Measurements from ENCODE around the gene PRKAR1A. TPM values are rescaled to one million over a fixed set of nuclear protein-coding genes. Genes with fewer than 3 reads are reported as not detected.
A peak's percentile ranks its signal among the peaks of the same experiment; 100 is the strongest.

Gene PRKAR1A
- total RNA-seq, 2 experiments from 2014 or later = 165 to 167 TPM

GRCh38 chr17:68527314-68527713, 15.1 kb downstream of the PRKAR1A start:
- ATAC-seq (no peak), DNase-seq (no peak)
- CTCF ChIA-PET = no interaction called here
- POLR2A ChIA-PET = no interaction called here
- no peaks in the 10 kb centered on the region for H3K27me3 Mint-ChIP-seq
- no peak overlapping the region for H3K27ac Mint-ChIP-seq
- intact Hi-C loops (cut with DNase I, micrococcal nuclease) = no loop called here
- H3K4me3 Mint-ChIP-seq = no peak overlapping the region
- H3K36me3 Mint-ChIP-seq (ENCODE audit: low read depth) = peaks cover 72% of the 10 kb centered on the region
- H3K9me3 Mint-ChIP-seq (ENCODE audit: low read depth) = no peaks in the 10 kb centered on the region
- H3K4me1 Mint-ChIP-seq = peaks cover 4% of the 10 kb centered on the region

- ATAC-seq (no peak), DNase-seq (no peak)
- H3K4me3 Mint-ChIP-seq = no peak overlapping the region
- ChIA-PET CTCF (no interaction called here), POLR2A (no interaction called here)
- no peaks in the 10 kb centered on the region for H3K9me3 Mint-ChIP-seq (ENCODE audit: low read depth)
- H3K36me3 Mint-ChIP-seq (ENCODE audit: low read depth) = peaks cover 64% of the 10 kb centered on the region
- peaks cover 9% of the 10 kb centered on the region for H3K4me1 Mint-ChIP-seq
- no peaks in the 10 kb centered on the region for H3K27me3 Mint-ChIP-seq
- intact Hi-C loops (cut with DNase I, micrococcal nuclease) = loop anchor here in 1 of 2 experiments (10.0 kb wide), 1 partner anchor 704 kb away; no protein-coding TSS in a partner anchor
- no peak overlapping the region for H3K27ac Mint-ChIP-seq
Measured at GRCh38 chr17:68531252-68531651, 19.0 kb downstream of the PRKAR1A start.

- Mint-ChIP-seq H3K27ac (no peak overlapping the region), H3K4me1 (peaks cover 9% of the 10 kb centered on the region), H3K27me3 (no peaks in the 10 kb centered on the region), H3K36me3 (ENCODE audit: low read depth) (peaks cover 52% of the 10 kb centered on the region), H3K9me3 (ENCODE audit: low read depth) (no peaks in the 10 kb centered on the region), H3K4me3 (no peak overlapping the region)
- ATAC-seq (no peak), DNase-seq (no peak)
- intact Hi-C loops (cut with DNase I, micrococcal nuclease) = loop anchor here in 1 of 2 experiments (10.0 kb wide), 1 partner anchor 702 kb away; no protein-coding TSS in a partner anchor
- CTCF ChIA-PET = interaction anchor here (0.8 to 1.4 kb wide), 4 partner anchors 8 to 325 kb away, joined by 3 read pairs; no protein-coding TSS in a partner anchor
- POLR2A ChIA-PET = no interaction called here
Measured at GRCh38 chr17:68532826-68533225, 20.6 kb downstream of the PRKAR1A start.

GRCh38 chr17:68533887-68534694, 21.9 kb downstream of the PRKAR1A start:
- no peak for DNase-seq
- H3K4me3 Mint-ChIP-seq = no peak overlapping the region
- H3K9me3 Mint-ChIP-seq (ENCODE audit: low read depth) = no peaks in the 10 kb centered on the region
- intact Hi-C loops (cut with DNase I, micrococcal nuclease) = loop anchor here (1.0 to 10.0 kb wide), 3 partner anchors 81 to 701 kb away; no protein-coding TSS in a partner anchor
- no peaks in the 10 kb centered on the region for H3K27me3 Mint-ChIP-seq
- CTCF ChIA-PET = interaction anchor here (0.6 to 1.4 kb wide), 16 partner anchors 9 to 713 kb away, joined by 3 to 5 read pairs (median 3); no protein-coding TSS in a partner anchor
- H3K27ac Mint-ChIP-seq = peak overlapping the region; percentile 20
- peaks cover 44% of the 10 kb centered on the region for H3K36me3 Mint-ChIP-seq (ENCODE audit: low read depth)
- peaks cover 9% of the 10 kb centered on the region for H3K4me1 Mint-ChIP-seq
- ATAC-seq = peak; percentile 69
- POLR2A ChIA-PET = interaction anchor here (0.6 kb wide), 1 partner anchor 384 kb away, joined by 4 read pairs; no protein-coding TSS in a partner anchor

GRCh38 chr17:68534695-68535088, 22.5 kb downstream of the PRKAR1A start:
- Mint-ChIP-seq H3K4me3 (no peak overlapping the region), H3K4me1 (peaks cover 9% of the 10 kb centered on the region), H3K27me3 (no peaks in the 10 kb centered on the region), H3K36me3 (ENCODE audit: low read depth) (peaks cover 39% of the 10 kb centered on the region), H3K9me3 (ENCODE audit: low read depth) (no peaks in the 10 kb centered on the region), H3K27ac (no peak overlapping the region)
- ChIA-PET CTCF (interaction anchor here (0.6 to 1.4 kb wide), 3 partner anchors 47 to 529 kb away, joined by 3 to 5 read pairs (median 4); no protein-coding TSS in a partner anchor), POLR2A (no interaction called here)
- ATAC-seq (no peak), DNase-seq (no peak)
- intact Hi-C loops (cut with DNase I, micrococcal nuclease) = loop anchor here (1.0 to 10.0 kb wide), 3 partner anchors 80 to 700 kb away; no protein-coding TSS in a partner anchor

GRCh38 chr17:68535922-68536321, 23.7 kb downstream of the PRKAR1A start:
- no peak for DNase-seq
- no peaks in the 10 kb centered on the region for H3K9me3 Mint-ChIP-seq (ENCODE audit: low read depth)
- H3K27me3 Mint-ChIP-seq = no peaks in the 10 kb centered on the region
- ChIA-PET POLR2A (no interaction called here), CTCF (interaction anchor here (0.6 to 0.7 kb wide), 2 partner anchors 184 to 223 kb away, joined by 3 to 4 read pairs; no protein-coding TSS in a partner anchor)
- peaks cover 27% of the 10 kb centered on the region for H3K36me3 Mint-ChIP-seq (ENCODE audit: low read depth)
- no peak for ATAC-seq
- intact Hi-C loops (cut with DNase I, micrococcal nuclease) = loop anchor here (2.0 to 10.0 kb wide), 2 partner anchors 79 to 699 kb away; no protein-coding TSS in a partner anchor
- H3K27ac Mint-ChIP-seq = no peak overlapping the region
- H3K4me3 Mint-ChIP-seq = no peak overlapping the region
- peaks cover 9% of the 10 kb centered on the region for H3K4me1 Mint-ChIP-seq

GRCh38 chr17:68539548-68540467, 27.6 kb downstream of the PRKAR1A start:
- H3K27ac Mint-ChIP-seq = no peak overlapping the region
- H3K4me1 Mint-ChIP-seq = peaks cover 2% of the 10 kb centered on the region
- DNase-seq (no peak), ATAC-seq (no peak)
- no peaks in the 10 kb centered on the region for H3K9me3 Mint-ChIP-seq (ENCODE audit: low read depth)
- no peak overlapping the region for H3K4me3 Mint-ChIP-seq
- no peaks in the 10 kb centered on the region for H3K27me3 Mint-ChIP-seq
- POLR2A ChIA-PET = no interaction called here
- CTCF ChIA-PET = interaction anchor here (0.8 kb wide), 1 partner anchor 181 kb away, joined by 3 read pairs; no protein-coding TSS in a partner anchor
- intact Hi-C loops (cut with DNase I, micrococcal nuclease) = loop anchor here (10.0 kb wide), 2 partner anchors 215 to 695 kb away; no protein-coding TSS in a partner anchor
- peaks cover 14% of the 10 kb centered on the region for H3K36me3 Mint-ChIP-seq (ENCODE audit: low read depth)

- Mint-ChIP-seq H3K36me3 (ENCODE audit: low read depth) (peaks cover 5% of the 10 kb centered on the region), H3K27ac (no peak overlapping the region), H3K27me3 (no peaks in the 10 kb centered on the region), H3K4me3 (no peak overlapping the region), H3K9me3 (ENCODE audit: low read depth) (no peaks in the 10 kb centered on the region), H3K4me1 (no peaks in the 10 kb centered on the region)
- intact Hi-C loops (cut with DNase I, micrococcal nuclease) = loop anchor here in 1 of 2 experiments (10.0 kb wide), 1 partner anchor 214 kb away; no protein-coding TSS in a partner anchor
- ChIA-PET POLR2A (no interaction called here), CTCF (interaction anchor here (0.6 kb wide), 1 partner anchor 51 kb away, joined by 3 read pairs; no protein-coding TSS in a partner anchor)
- DNase-seq (no peak), ATAC-seq (no peak)
Measured at GRCh38 chr17:68540981-68541380, 28.8 kb downstream of the PRKAR1A start.

- H3K4me3 Mint-ChIP-seq = no peak overlapping the region
- H3K27me3 Mint-ChIP-seq = no peaks in the 10 kb centered on the region
- peaks cover 2% of the 10 kb centered on the region for H3K36me3 Mint-ChIP-seq (ENCODE audit: low read depth)
- intact Hi-C loops (cut with DNase I, micrococcal nuclease) = loop anchor here in 1 of 2 experiments (10.0 kb wide), 1 partner anchor 213 kb away; no protein-coding TSS in a partner anchor
- ChIA-PET POLR2A (no interaction called here), CTCF (interaction anchor here (0.6 kb wide), 1 partner anchor 50 kb away, joined by 3 read pairs; no protein-coding TSS in a partner anchor)
- no peaks in the 10 kb centered on the region for H3K4me1 Mint-ChIP-seq
- H3K27ac Mint-ChIP-seq = no peak overlapping the region
- ATAC-seq (no peak), DNase-seq (no peak)
- H3K9me3 Mint-ChIP-seq (ENCODE audit: low read depth) = peaks cover 3% of the 10 kb centered on the region
Measured at GRCh38 chr17:68541816-68542215, 29.6 kb downstream of the PRKAR1A start.

- Mint-ChIP-seq H3K9me3 (ENCODE audit: low read depth) (peaks cover 5% of the 10 kb centered on the region), H3K4me1 (no peaks in the 10 kb centered on the region), H3K36me3 (ENCODE audit: low read depth) (peaks cover 2% of the 10 kb centered on the region), H3K4me3 (no peak overlapping the region), H3K27me3 (no peaks in the 10 kb centered on the region), H3K27ac (no peak overlapping the region)
- POLR2A ChIA-PET = no interaction called here
- intact Hi-C loops (cut with DNase I, micrococcal nuclease) = loop anchor here in 1 of 2 experiments (10.0 kb wide), 1 partner anchor 212 kb away; no protein-coding TSS in a partner anchor
- DNase-seq (no peak), ATAC-seq (no peak)
- CTCF ChIA-PET = no interaction called here
Measured at GRCh38 chr17:68542698-68543463, 30.7 kb downstream of the PRKAR1A start.
